Measurements from ENCODE around the gene PHAF1. TPM values are rescaled to one million over a fixed set of nuclear protein-coding genes. Genes with fewer than 3 reads are reported as not detected.

Gene PHAF1
- total and polyA plus RNA-seq, 9 of the 15 experiments (the other 6 are each of a cell fraction or from before 2014, with no cell fraction given), result 5.1 to 25.4 (median 13.8) TPM

- TF ChIP-seq, protein P1, sequence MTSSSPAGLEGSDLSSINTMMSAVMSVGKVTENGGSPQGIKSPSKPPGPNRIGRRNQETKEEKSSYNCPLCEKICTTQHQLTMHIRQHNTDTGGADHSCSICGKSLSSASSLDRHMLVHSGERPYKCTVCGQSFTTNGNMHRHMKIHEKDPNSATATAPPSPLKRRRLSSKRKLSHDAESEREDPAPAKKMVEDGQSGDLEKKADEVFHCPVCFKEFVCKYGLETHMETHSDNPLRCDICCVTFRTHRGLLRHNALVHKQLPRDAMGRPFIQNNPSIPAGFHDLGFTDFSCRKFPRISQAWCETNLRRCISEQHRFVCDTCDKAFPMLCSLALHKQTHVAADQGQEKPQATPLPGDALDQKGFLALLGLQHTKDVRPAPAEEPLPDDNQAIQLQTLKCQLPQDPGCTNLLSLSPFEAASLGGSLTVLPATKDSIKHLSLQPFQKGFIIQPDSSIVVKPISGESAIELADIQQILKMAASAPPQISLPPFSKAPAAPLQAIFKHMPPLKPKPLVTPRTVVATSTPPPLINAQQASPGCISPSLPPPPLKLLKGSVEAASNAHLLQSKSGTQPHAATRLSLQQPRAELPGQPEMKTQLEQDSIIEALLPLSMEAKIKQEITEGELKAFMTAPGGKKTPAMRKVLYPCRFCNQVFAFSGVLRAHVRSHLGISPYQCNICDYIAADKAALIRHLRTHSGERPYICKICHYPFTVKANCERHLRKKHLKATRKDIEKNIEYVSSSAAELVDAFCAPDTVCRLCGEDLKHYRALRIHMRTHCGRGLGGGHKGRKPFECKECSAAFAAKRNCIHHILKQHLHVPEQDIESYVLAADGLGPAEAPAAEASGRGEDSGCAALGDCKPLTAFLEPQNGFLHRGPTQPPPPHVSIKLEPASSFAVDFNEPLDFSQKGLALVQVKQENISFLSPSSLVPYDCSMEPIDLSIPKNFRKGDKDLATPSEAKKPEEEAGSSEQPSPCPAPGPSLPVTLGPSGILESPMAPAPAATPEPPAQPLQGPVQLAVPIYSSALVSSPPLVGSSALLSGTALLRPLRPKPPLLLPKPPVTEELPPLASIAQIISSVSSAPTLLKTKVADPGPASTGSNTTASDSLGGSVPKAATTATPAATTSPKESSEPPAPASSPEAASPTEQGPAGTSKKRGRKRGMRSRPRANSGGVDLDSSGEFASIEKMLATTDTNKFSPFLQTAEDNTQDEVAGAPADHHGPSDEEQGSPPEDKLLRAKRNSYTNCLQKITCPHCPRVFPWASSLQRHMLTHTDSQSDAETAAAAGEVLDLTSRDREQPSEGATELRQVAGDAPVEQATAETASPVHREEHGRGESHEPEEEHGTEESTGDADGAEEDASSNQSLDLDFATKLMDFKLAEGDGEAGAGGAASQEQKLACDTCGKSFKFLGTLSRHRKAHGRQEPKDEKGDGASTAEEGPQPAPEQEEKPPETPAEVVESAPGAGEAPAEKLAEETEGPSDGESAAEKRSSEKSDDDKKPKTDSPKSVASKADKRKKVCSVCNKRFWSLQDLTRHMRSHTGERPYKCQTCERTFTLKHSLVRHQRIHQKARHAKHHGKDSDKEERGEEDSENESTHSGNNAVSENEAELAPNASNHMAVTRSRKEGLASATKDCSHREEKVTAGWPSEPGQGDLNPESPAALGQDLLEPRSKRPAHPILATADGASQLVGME (CRISPR knock-in tag; IDR thresholded peaks at IDR 0.05), result no peak
- TF ChIP-seq PTRF (tag; IDR thresholded peaks at IDR 0.05), result no peak
- no peak for TF ChIP-seq MGA (IDR thresholded peaks at IDR 0.05)
- no peak for TF ChIP-seq CREM (IDR thresholded peaks at IDR 0.05; ENCODE audit: low read depth)
- TF ChIP-seq, protein P2, sequence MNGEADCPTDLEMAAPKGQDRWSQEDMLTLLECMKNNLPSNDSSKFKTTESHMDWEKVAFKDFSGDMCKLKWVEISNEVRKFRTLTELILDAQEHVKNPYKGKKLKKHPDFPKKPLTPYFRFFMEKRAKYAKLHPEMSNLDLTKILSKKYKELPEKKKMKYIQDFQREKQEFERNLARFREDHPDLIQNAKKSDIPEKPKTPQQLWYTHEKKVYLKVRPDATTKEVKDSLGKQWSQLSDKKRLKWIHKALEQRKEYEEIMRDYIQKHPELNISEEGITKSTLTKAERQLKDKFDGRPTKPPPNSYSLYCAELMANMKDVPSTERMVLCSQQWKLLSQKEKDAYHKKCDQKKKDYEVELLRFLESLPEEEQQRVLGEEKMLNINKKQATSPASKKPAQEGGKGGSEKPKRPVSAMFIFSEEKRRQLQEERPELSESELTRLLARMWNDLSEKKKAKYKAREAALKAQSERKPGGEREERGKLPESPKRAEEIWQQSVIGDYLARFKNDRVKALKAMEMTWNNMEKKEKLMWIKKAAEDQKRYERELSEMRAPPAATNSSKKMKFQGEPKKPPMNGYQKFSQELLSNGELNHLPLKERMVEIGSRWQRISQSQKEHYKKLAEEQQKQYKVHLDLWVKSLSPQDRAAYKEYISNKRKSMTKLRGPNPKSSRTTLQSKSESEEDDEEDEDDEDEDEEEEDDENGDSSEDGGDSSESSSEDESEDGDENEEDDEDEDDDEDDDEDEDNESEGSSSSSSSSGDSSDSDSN (IDR thresholded peaks at IDR 0.05; ENCODE audit: borderline replicate concordance in 1 of 2, low read depth in 2 of 2, low read length in 2 of 2), result no peak
Observed at GRCh38 chr16:67104061-67104460, 5.7 kb upstream of the PHAF1 start (continued).

All from K562 (cell line).